HL-60 (cell line): ENCODE measurements around the gene MAP3K10.

Experiments
- DNase-seq, 2 experiments: peaks; one replicate each; pipeline ENCODE4 v3.0.0-alpha.2; 2010 to 2020; ENCODE audit warnings: low read depth in 1 of 2, low spot score in 1 of 2
- H3K27ac ChIP-seq: fragments of 250-450 bp; sonication (Bioruptor Pico); replicated peaks from 2 replicates; pipeline ENCODE4 v1.5.1; 2020; ENCODE audit warnings: mild to moderate bottlenecking, moderate library complexity
- H3K27me3 ChIP-seq: fragments of 250-450 bp; sonication (Bioruptor Pico); 2 replicates; pipeline ENCODE4 v1.5.1; 2021; ENCODE audit warnings: mild to moderate bottlenecking, moderate library complexity; ENCODE audit not compliant: insufficient read depth, poor library complexity, severe bottlenecking
- H3K4me3 ChIP-seq: replicated peaks from 2 replicates; pipeline ENCODE4 v1.5.1; 2011; ENCODE audit warnings: mild to moderate bottlenecking, control low read depth, low read length; ENCODE audit not compliant: insufficient read depth
- GABPA ChIP-seq: IDR thresholded peaks from 2 replicates; pipeline ENCODE4 v1.6.1; 2012; ENCODE audit warnings: low read depth
- POLR2AphosphoS5 ChIP-seq: IDR thresholded peaks from 2 replicates; pipeline ENCODE4 v1.6.1; 2012; ENCODE audit warnings: low read depth
- SPI1 ChIP-seq: IDR thresholded peaks from 2 replicates; pipeline ENCODE4 v1.6.1; 2012; ENCODE audit warnings: low read depth, mild to moderate bottlenecking, borderline replicate concordance
- TF ChIP-seq, protein P1 (sequence below): IDR thresholded peaks from 2 replicates; pipeline ENCODE4 v1.6.1; 2012; ENCODE audit warnings: low read depth; ENCODE audit not compliant: insufficient replicate concordance
- TF ChIP-seq, protein P2 (sequence below): IDR thresholded peaks from one replicate; pipeline ENCODE4 v1.5.1; 2011; ENCODE audit warnings: low read length, control low read depth, inconsistent platforms; ENCODE audit not compliant: insufficient read depth

MAP3K10 gene

DNA sequence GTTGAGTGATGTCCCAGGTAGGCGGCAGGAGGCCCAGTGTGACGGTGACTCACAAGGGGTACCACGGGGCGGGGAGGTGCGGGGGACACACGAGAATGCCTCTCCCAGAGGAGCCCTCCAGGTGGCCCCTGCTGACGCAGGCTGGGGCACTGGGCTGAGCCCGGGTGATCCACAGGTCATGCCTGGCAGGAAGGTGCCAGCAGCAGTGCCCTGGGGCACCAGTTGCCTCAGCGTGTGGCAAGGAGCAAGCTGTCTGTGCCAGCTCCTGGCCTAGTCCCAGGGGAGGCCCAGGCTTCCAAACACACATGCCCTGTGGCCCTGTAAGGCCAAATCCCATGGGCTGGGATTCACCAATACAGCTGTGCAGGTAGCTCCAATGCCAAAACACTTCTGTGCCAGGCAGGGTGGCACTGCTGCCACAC is 65.9 kb downstream of the MAP3K10 start:
- H3K27ac ChIP-seq: no peak overlapping the region
- no peaks in the 10 kb centered on the region for H3K27me3 ChIP-seq
- TF ChIP-seq, protein P1, sequence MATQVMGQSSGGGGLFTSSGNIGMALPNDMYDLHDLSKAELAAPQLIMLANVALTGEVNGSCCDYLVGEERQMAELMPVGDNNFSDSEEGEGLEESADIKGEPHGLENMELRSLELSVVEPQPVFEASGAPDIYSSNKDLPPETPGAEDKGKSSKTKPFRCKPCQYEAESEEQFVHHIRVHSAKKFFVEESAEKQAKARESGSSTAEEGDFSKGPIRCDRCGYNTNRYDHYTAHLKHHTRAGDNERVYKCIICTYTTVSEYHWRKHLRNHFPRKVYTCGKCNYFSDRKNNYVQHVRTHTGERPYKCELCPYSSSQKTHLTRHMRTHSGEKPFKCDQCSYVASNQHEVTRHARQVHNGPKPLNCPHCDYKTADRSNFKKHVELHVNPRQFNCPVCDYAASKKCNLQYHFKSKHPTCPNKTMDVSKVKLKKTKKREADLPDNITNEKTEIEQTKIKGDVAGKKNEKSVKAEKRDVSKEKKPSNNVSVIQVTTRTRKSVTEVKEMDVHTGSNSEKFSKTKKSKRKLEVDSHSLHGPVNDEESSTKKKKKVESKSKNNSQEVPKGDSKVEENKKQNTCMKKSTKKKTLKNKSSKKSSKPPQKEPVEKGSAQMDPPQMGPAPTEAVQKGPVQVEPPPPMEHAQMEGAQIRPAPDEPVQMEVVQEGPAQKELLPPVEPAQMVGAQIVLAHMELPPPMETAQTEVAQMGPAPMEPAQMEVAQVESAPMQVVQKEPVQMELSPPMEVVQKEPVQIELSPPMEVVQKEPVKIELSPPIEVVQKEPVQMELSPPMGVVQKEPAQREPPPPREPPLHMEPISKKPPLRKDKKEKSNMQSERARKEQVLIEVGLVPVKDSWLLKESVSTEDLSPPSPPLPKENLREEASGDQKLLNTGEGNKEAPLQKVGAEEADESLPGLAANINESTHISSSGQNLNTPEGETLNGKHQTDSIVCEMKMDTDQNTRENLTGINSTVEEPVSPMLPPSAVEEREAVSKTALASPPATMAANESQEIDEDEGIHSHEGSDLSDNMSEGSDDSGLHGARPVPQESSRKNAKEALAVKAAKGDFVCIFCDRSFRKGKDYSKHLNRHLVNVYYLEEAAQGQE: no peak
- no peak for TF ChIP-seq POLR2AphosphoS5
- TF ChIP-seq GABPA: no peak
- no peak for TF ChIP-seq SPI1
- TF ChIP-seq, protein P2, sequence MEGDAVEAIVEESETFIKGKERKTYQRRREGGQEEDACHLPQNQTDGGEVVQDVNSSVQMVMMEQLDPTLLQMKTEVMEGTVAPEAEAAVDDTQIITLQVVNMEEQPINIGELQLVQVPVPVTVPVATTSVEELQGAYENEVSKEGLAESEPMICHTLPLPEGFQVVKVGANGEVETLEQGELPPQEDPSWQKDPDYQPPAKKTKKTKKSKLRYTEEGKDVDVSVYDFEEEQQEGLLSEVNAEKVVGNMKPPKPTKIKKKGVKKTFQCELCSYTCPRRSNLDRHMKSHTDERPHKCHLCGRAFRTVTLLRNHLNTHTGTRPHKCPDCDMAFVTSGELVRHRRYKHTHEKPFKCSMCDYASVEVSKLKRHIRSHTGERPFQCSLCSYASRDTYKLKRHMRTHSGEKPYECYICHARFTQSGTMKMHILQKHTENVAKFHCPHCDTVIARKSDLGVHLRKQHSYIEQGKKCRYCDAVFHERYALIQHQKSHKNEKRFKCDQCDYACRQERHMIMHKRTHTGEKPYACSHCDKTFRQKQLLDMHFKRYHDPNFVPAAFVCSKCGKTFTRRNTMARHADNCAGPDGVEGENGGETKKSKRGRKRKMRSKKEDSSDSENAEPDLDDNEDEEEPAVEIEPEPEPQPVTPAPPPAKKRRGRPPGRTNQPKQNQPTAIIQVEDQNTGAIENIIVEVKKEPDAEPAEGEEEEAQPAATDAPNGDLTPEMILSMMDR: no peak
- DNase-seq: no peak
- H3K4me3 ChIP-seq: no peak overlapping the region

DNA sequence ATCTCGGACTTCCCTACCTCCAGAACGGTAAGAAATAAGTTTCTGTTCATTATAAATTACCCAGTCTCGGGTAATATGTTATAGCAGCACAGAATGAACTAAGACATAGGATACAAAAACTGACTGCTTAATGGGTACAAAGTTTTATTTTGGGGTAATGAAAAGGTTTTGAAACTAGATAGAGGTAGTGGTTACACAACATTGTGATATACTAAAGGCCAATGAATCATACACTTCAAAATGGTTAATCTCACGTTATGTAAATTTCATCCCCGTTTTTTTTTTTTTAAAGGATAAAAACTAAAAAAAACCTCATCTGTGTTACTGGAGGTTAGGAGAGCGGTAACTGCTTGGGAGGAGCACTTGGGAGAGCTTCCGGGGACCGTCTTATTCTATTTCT is 70.4 kb downstream of the MAP3K10 start:
- TF ChIP-seq POLR2AphosphoS5 (no peak), GABPA (no peak), SPI1 (no peak)
- TF ChIP-seq, protein P1: no peak
- TF ChIP-seq, protein P2: no peak
- no peaks in the 10 kb centered on the region for H3K27me3 ChIP-seq

DNA sequence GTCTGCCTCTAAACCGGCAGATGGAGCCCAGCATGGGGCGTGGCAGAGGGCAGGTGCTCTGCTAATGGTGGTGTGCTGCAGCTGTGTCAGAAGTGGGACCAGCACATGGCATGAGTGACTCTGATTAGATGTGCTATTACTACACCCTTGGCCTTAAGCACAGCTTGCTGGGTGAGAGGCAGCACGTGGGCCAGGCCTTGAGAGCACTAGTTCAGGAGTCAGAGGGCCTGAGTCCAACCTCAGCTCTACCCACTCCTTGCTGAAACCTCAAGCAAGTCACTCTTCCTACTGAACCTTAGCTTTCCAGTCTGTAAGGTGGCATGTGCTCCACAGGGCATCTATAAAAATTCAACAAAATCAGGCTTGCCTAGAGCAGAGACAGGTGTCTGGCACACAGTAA is 71.2 kb downstream of the MAP3K10 start:
- Histone ChIP-seq H3K27ac (no peak overlapping the region), H3K27me3 (no peaks in the 10 kb centered on the region), H3K4me3 (no peak overlapping the region)
- no peak for DNase-seq
- TF ChIP-seq SPI1 (no peak), POLR2AphosphoS5 (no peak), GABPA (no peak)
- TF ChIP-seq, protein P1: no peak
- TF ChIP-seq, protein P2: no peak

More for the DNA sequence above, 70.4 kb downstream of the MAP3K10 start:
- no peak for DNase-seq
- no peak overlapping the region for H3K4me3 ChIP-seq
- H3K27ac ChIP-seq: no peak overlapping the region
